Naive B cell (primary cell): ENCODE measurements around the gene UTRN. TPM values are rescaled to one million over a fixed set of nuclear protein-coding genes. Genes with fewer than 3 reads are reported as not detected.

Experiments
- ATAC-seq, 2 donors: fragments of 150-1000 bp; cut with Tn5 transposase; 2 replicates each; pipeline ENCODE4 v1.10.0; 2021; ENCODE audit warnings: low read depth in 2 of 2, mild to moderate bottlenecking in 2 of 2, moderate library complexity in 2 of 2
- DNase-seq: peaks from one replicate; pipeline ENCODE4 v3.0.0; 2022
- H3K27ac Mint-ChIP-seq, 6 donors: one replicate each; pipeline ENCODE4 v1.8.0; 2020 to 2022; ENCODE audit warnings: mild to moderate bottlenecking in 6 of 6, mixed read lengths in 6 of 6, moderate library complexity in 5 of 6, inconsistent platforms in 2 of 6
- H3K27me3 Mint-ChIP-seq, 3 donors: one replicate each; pipeline ENCODE4 v1.8.0; 2021 to 2022; ENCODE audit warnings: mixed read lengths in 3 of 3, mild to moderate bottlenecking in 1 of 3
- H3K36me3 Mint-ChIP-seq, 2 donors: one replicate each; pipeline ENCODE4 v1.8.0; 2020 to 2022; ENCODE audit warnings: mixed read lengths in 2 of 2, inconsistent platforms in 1 of 2, mild to moderate bottlenecking in 1 of 2
- H3K4me1 Mint-ChIP-seq, 3 donors: one replicate each; pipeline ENCODE4 v1.8.0; 2020 to 2022; ENCODE audit warnings: mixed read lengths in 3 of 3, inconsistent platforms in 1 of 3, mild to moderate bottlenecking in 1 of 3, moderate library complexity in 1 of 3
- H3K4me3 Mint-ChIP-seq, 8 donors: one replicate each; pipeline ENCODE4 v1.8.0; 2020 to 2022; ENCODE audit warnings: mild to moderate bottlenecking in 8 of 8, mixed read lengths in 8 of 8, moderate library complexity in 8 of 8, inconsistent platforms in 2 of 8
- H3K9me3 Mint-ChIP-seq, 7 donors: one replicate each; pipeline ENCODE4 v1.8.0; 2020 to 2022; ENCODE audit warnings: mixed read lengths in 7 of 7, mild to moderate bottlenecking in 5 of 7, inconsistent platforms in 2 of 7, moderate library complexity in 1 of 7
- polyA plus RNA-seq, 6 donors: library from polyadenylated mRNA; unstranded; fragments of 300-500 nt; fragmentation: Illumina TruSeq; gene quantifications; one replicate each; pipeline ENCODE4 v1.2.3, GENCODE V29; 2021; ENCODE audit warnings: low read depth in 6 of 6

The UTRN gene
- polyA plus RNA-seq, 6 donors from 2014 or later: 27.7 to 160 (median 73.1) TPM

GRCh38 chr6:144321839-144322591 is 36.9 kb downstream of the UTRN start:
- Mint-ChIP-seq H3K27ac (peak overlapping the region in 1 of 6 donors; percentile 72), H3K9me3 (no peaks in the 10 kb centered on the region), H3K27me3 (no peaks in the 10 kb centered on the region), H3K4me1 (peaks cover 9 to 27% (median 10%) of the 10 kb centered on the region in 3 donors), H3K36me3 (no peaks in the 10 kb centered on the region), H3K4me3 (no peak overlapping the region)
- DNase-seq: no peak
- no peak for ATAC-seq

GRCh38 chr6:144325232-144325631 is 40.1 kb downstream of the UTRN start:
- Mint-ChIP-seq H3K4me3 (no peak overlapping the region), H3K9me3 (no peaks in the 10 kb centered on the region), H3K4me1 (peaks cover 17 to 34% (median 20%) of the 10 kb centered on the region in 3 donors), H3K36me3 (no peaks in the 10 kb centered on the region), H3K27me3 (no peaks in the 10 kb centered on the region), H3K27ac (peak overlapping the region in 1 of 6 donors; percentile 47)
- DNase-seq (no peak), ATAC-seq (no peak)

- no peaks in the 10 kb centered on the region for H3K27me3 Mint-ChIP-seq
- no peak for DNase-seq
- no peak overlapping the region for H3K27ac Mint-ChIP-seq
- H3K9me3 Mint-ChIP-seq: no peaks in the 10 kb centered on the region
- no peak overlapping the region for H3K4me3 Mint-ChIP-seq
- H3K4me1 Mint-ChIP-seq: peaks cover 13 to 34% (median 19%) of the 10 kb centered on the region in 3 donors
- ATAC-seq: no peak
- no peaks in the 10 kb centered on the region for H3K36me3 Mint-ChIP-seq
Observed at GRCh38 chr6:144326393-144326792, 41.3 kb downstream of the UTRN start.

- Mint-ChIP-seq H3K4me3 (no peak overlapping the region), H3K4me1 (peaks cover 16 to 40% (median 26%) of the 10 kb centered on the region in 3 donors), H3K9me3 (no peaks in the 10 kb centered on the region), H3K36me3 (no peaks in the 10 kb centered on the region), H3K27me3 (no peaks in the 10 kb centered on the region), H3K27ac (peak overlapping the region in 2 of 6 donors; percentile 25 to 38)
- no peak for ATAC-seq
- DNase-seq: no peak
Observed at GRCh38 chr6:144327081-144327480, 41.9 kb downstream of the UTRN start.

GRCh38 chr6:144330017-144330987 is 45.2 kb downstream of the UTRN start:
- H3K4me1 Mint-ChIP-seq: peaks cover 29 to 49% (median 46%) of the 10 kb centered on the region in 3 donors
- ATAC-seq (no peak), DNase-seq (no peak)
- H3K27me3 Mint-ChIP-seq: no peaks in the 10 kb centered on the region
- H3K27ac Mint-ChIP-seq: peak overlapping the region; percentile 21 to 83 (median 50)
- H3K36me3 Mint-ChIP-seq: no peaks in the 10 kb centered on the region
- no peaks in the 10 kb centered on the region for H3K9me3 Mint-ChIP-seq
- no peak overlapping the region for H3K4me3 Mint-ChIP-seq

- no peak overlapping the region for H3K4me3 Mint-ChIP-seq
- H3K4me1 Mint-ChIP-seq: peaks cover 38 to 56% (median 52%) of the 10 kb centered on the region in 3 donors
- H3K27ac Mint-ChIP-seq: peak overlapping the region in 3 of 6 donors; percentile 1 to 39 (median 33)
Observed at GRCh38 chr6:144331491-144331969, 46.4 kb downstream of the UTRN start.

GRCh38 chr6:144332177-144332576 is 47.0 kb downstream of the UTRN start:
- Mint-ChIP-seq H3K27ac (peak overlapping the region in 3 of 6 donors; percentile 1 to 66 (median 39)), H3K9me3 (no peaks in the 10 kb centered on the region), H3K4me1 (peaks cover 38 to 63% (median 55%) of the 10 kb centered on the region in 3 donors), H3K27me3 (no peaks in the 10 kb centered on the region), H3K4me3 (no peak overlapping the region), H3K36me3 (no peaks in the 10 kb centered on the region)
- DNase-seq: no peak
- ATAC-seq: no peak

More at GRCh38 chr6:144331491-144331969, 46.4 kb downstream of the UTRN start:
- H3K9me3 Mint-ChIP-seq: no peaks in the 10 kb centered on the region
- DNase-seq (no peak), ATAC-seq (no peak)
- H3K36me3 Mint-ChIP-seq: no peaks in the 10 kb centered on the region
- no peaks in the 10 kb centered on the region for H3K27me3 Mint-ChIP-seq

GRCh38 chr6:144334150-144334708 is 49.1 kb downstream of the UTRN start:
- Mint-ChIP-seq H3K9me3 (no peaks in the 10 kb centered on the region), H3K36me3 (no peaks in the 10 kb centered on the region), H3K27me3 (no peaks in the 10 kb centered on the region), H3K27ac (peak overlapping the region; percentile 78 to 98 (median 96)), H3K4me3 (peak overlapping the region; percentile 74 to 96 (median 90)), H3K4me1 (peaks cover 53 to 79% (median 72%) of the 10 kb centered on the region in 3 donors)
- ATAC-seq (peak; percentile 78 to 82), DNase-seq (peak; percentile 92)

Other genes starting within 250 kb of the UTRN start
- 100 to 1,000 TPM; 314 to 420 (median 370) TPM for gene SF3B5, start 189.8 kb upstream of the UTRN start, polyA plus RNA-seq
- 1 to 10 TPM in 5 of 6 donors, under 1 TPM in 1; 0.26 to 4.1 (median 2.8) TPM for gene STX11, start 134.8 kb upstream of the UTRN start, polyA plus RNA-seq